Measurements from ENCODE around the gene STARD13. TPM values are rescaled to one million over a fixed set of nuclear protein-coding genes. Genes with fewer than 3 reads are reported as not detected.

STARD13 gene
- total RNA-seq, 1 donor from 2014 or later = 23.6 TPM

GRCh38 chr13:33230178-33230881 is 55.2 kb downstream of the STARD13 start:
- H3K27ac Mint-ChIP-seq (ENCODE audit: unreplicated experiment) = peak overlapping the region; percentile 99
- peaks cover 48% of the 10 kb centered on the region for H3K4me1 Mint-ChIP-seq

GRCh38 chr13:33229446-33230177 is 55.9 kb downstream of the STARD13 start:
- no peaks in the 10 kb centered on the region for H3K27me3 Mint-ChIP-seq (ENCODE audit: low read depth)
- peak overlapping the region; percentile 99 for H3K27ac Mint-ChIP-seq (ENCODE audit: unreplicated experiment)
- TF ChIP-seq CTCF (conservative IDR thresholded peaks at IDR 0.05) = no peak
- peaks cover 48% of the 10 kb centered on the region for H3K4me1 Mint-ChIP-seq
- peaks cover 7% of the 10 kb centered on the region for H3K9me3 Mint-ChIP-seq
- H3K4me3 Mint-ChIP-seq = peak overlapping the region; percentile 70
- DNase-seq (ENCODE audit: low read depth, low spot score) = peak; percentile 20
- peaks cover 22% of the 10 kb centered on the region for H3K36me3 Mint-ChIP-seq (ENCODE audit: low read depth)

More at GRCh38 chr13:33230178-33230881, 55.2 kb downstream of the STARD13 start:
- Mint-ChIP-seq H3K36me3 (ENCODE audit: low read depth) (peaks cover 25% of the 10 kb centered on the region), H3K4me3 (peak overlapping the region; percentile 70), H3K9me3 (peaks cover 6% of the 10 kb centered on the region), H3K27me3 (ENCODE audit: low read depth) (no peaks in the 10 kb centered on the region)
- TF ChIP-seq CTCF (conservative IDR thresholded peaks at IDR 0.05) = no peak
- no peak for DNase-seq (ENCODE audit: low read depth, low spot score)

- H3K4me1 Mint-ChIP-seq = peaks cover 48% of the 10 kb centered on the region
- peak overlapping the region; percentile 99 for H3K27ac Mint-ChIP-seq (ENCODE audit: unreplicated experiment)
These were observed 56.7 kb downstream of the STARD13 start for GRCh38 chr13:33228648-33229445.

GRCh38 chr13:33227927-33228647 is 57.5 kb downstream of the STARD13 start:
- DNase-seq (ENCODE audit: low read depth, low spot score) = no peak
- H3K9me3 Mint-ChIP-seq = peaks cover 7% of the 10 kb centered on the region
- TF ChIP-seq CTCF (conservative IDR thresholded peaks at IDR 0.05) = no peak
- H3K4me3 Mint-ChIP-seq = no peak overlapping the region
- peaks cover 48% of the 10 kb centered on the region for H3K4me1 Mint-ChIP-seq
- peaks cover 17% of the 10 kb centered on the region for H3K36me3 Mint-ChIP-seq (ENCODE audit: low read depth)
- no peaks in the 10 kb centered on the region for H3K27me3 Mint-ChIP-seq (ENCODE audit: low read depth)
- H3K27ac Mint-ChIP-seq (ENCODE audit: unreplicated experiment) = peak overlapping the region; percentile 79

More at GRCh38 chr13:33228648-33229445, 56.7 kb downstream of the STARD13 start:
- no peak for DNase-seq (ENCODE audit: low read depth, low spot score)
- Mint-ChIP-seq H3K36me3 (ENCODE audit: low read depth) (peaks cover 21% of the 10 kb centered on the region), H3K27me3 (ENCODE audit: low read depth) (no peaks in the 10 kb centered on the region), H3K4me3 (peak overlapping the region; percentile 70), H3K9me3 (peaks cover 11% of the 10 kb centered on the region)
- peak; percentile 91 for TF ChIP-seq CTCF (conservative IDR thresholded peaks at IDR 0.05)

GRCh38 chr13:33224686-33225085 is 60.9 kb downstream of the STARD13 start:
- H3K9me3 Mint-ChIP-seq = peaks cover 5% of the 10 kb centered on the region
- H3K4me1 Mint-ChIP-seq = peaks cover 26% of the 10 kb centered on the region
- H3K27me3 Mint-ChIP-seq (ENCODE audit: low read depth) = no peaks in the 10 kb centered on the region
- no peak for DNase-seq (ENCODE audit: low read depth, low spot score)
- peaks cover 5% of the 10 kb centered on the region for H3K36me3 Mint-ChIP-seq (ENCODE audit: low read depth)
- no peak overlapping the region for H3K4me3 Mint-ChIP-seq
- no peak for TF ChIP-seq CTCF (conservative IDR thresholded peaks at IDR 0.05)
- no peak overlapping the region for H3K27ac Mint-ChIP-seq (ENCODE audit: unreplicated experiment)
